A673 (cell line): ENCODE results near the gene ARMC8. TPM values are rescaled to one million over a fixed set of nuclear protein-coding genes. Genes with fewer than 3 reads are reported as not detected.

Source experiments
- BruUV-seq: library from RNA; stranded (reverse); fragments of 400-500 nt; replicated peaks from 2 replicates; lab custom pipeline; 2021; lab: Mats Ljungman, UMichigan
- CTCF ChIA-PET: fragments of 300-600 bp; sonication (Branson Sonifier 250); formaldehyde crosslinking; loops from one replicate; lab custom pipeline; 2022; ENCODE audit warnings: antibody characterized with exemption; lab: Charles Lee
- POLR2A ChIA-PET: fragments of 300-600 bp; sonication (Branson Sonifier 250); formaldehyde crosslinking; loops from one replicate; lab custom pipeline; 2022; ENCODE audit warnings: antibody characterized with exemption; ENCODE audit not compliant: low non-redundant PET; lab: Charles Lee
- DNase-seq: peaks from one replicate; pipeline ENCODE4 v3.0.0-alpha.2; 2015; ENCODE audit warnings: low spot score
- H3K27ac ChIP-seq: fragments of 200-600 bp; sonication (generic); 2 replicates; pipeline ENCODE4 v1.5.1; 2016; ENCODE audit warnings: mixed run types, low read depth, mild to moderate bottlenecking, mixed read lengths, antibody characterized with exemption, low read length; ENCODE audit not compliant: poor library complexity, severe bottlenecking
- H3K27me3 ChIP-seq: fragments of 200-600 bp; sonication (generic); replicated peaks from 2 replicates; pipeline ENCODE4 v1.6.1; 2017; ENCODE audit warnings: mixed run types, low read depth, mild to moderate bottlenecking, mixed read lengths, antibody characterized with exemption, low read length; ENCODE audit not compliant: insufficient read depth, poor library complexity
- H3K36me3 ChIP-seq: fragments of 200-600 bp; sonication (generic); 2 replicates; pipeline ENCODE4 v1.6.1; 2016; ENCODE audit warnings: mixed run types, mild to moderate bottlenecking, mixed read lengths, antibody characterized with exemption, low read length; ENCODE audit not compliant: insufficient read depth, poor library complexity, severe bottlenecking
- H3K4me1 ChIP-seq: fragments of 200-600 bp; sonication (generic); 2 replicates; pipeline ENCODE4 v1.6.1; 2017; ENCODE audit warnings: mixed run types, mild to moderate bottlenecking, mixed read lengths, antibody characterized with exemption, low read length; ENCODE audit not compliant: insufficient read depth, poor library complexity, severe bottlenecking
- H3K4me3 ChIP-seq: fragments of 200-600 bp; sonication (generic); 2 replicates; pipeline ENCODE4 v1.5.1; 2016; ENCODE audit warnings: low read depth, mixed run types, mild to moderate bottlenecking, mixed read lengths, low read length; ENCODE audit not compliant: poor library complexity, severe bottlenecking
- H3K9me3 ChIP-seq: fragments of 200-600 bp; sonication (generic); 2 replicates; pipeline ENCODE4 v1.6.1; 2016; ENCODE audit warnings: mixed run types, low read depth, mild to moderate bottlenecking, mixed read lengths, antibody characterized with exemption, low read length; ENCODE audit not compliant: poor library complexity, severe bottlenecking
- EZH2 ChIP-seq: fragments of 200-600 bp; sonication (generic); IDR thresholded peaks from 2 replicates; pipeline ENCODE4 v1.6.1; 2017; ENCODE audit warnings: borderline replicate concordance, low read depth, mild to moderate bottlenecking, mixed read lengths, antibody characterized with exemption, low read length; ENCODE audit not compliant: poor library complexity, severe bottlenecking
- intact Hi-C: fragments of 100-400 bp; cut with micrococcal nuclease; formaldehyde crosslinking; loops from one replicate; pipeline ENCODE4 v1.10.0; 2022; ENCODE audit not compliant: unreplicated experiment
- total RNA-seq: library from RNA; stranded (reverse); gene quantifications from 2 replicates; pipeline ENCODE4 v1.2.3, GENCODE V29; 2021
- TF ChIP-seq, protein P1 (sequence below): fragments of 300-800, 200-600 bp; sonication (generic); conservative IDR thresholded peaks from 2 replicates; pipeline ENCODE4 v1.5.1; 2017; ENCODE audit warnings: low read depth, mild to moderate bottlenecking, antibody characterized with exemption, low read length, moderate library complexity, mixed read lengths

Gene ARMC8
- total RNA-seq, 1 experiment from 2014 or later = 55.8 TPM

DNA sequence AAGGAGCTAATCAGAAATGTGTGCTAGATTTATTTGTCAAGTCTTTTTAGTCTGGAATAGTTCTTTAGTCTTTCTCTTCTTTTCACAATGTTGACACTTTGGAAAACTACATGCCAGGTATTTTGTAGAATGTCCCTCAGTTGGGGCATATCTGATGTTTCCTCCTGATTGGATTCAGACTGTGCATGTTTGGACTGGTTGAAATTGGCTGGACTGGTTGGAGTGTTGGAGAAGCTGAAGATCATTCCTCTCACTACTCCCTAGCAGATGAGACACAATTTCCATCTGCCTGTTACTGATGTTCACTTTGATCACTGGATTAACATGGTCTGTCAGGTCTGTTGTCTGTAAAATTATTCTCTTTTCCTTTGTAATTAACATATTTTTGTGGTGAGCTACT is 138.9 kb downstream of the ARMC8 start:
- ChIA-PET POLR2A (no interaction called here), CTCF (no interaction called here)
- Histone ChIP-seq H3K36me3 (no peaks in the 10 kb centered on the region), H3K9me3 (no peaks in the 10 kb centered on the region), H3K27ac (no peak overlapping the region), H3K27me3 (no peaks in the 10 kb centered on the region), H3K4me3 (no peak overlapping the region), H3K4me1 (peaks cover 6% of the 10 kb centered on the region)
- intact Hi-C loops = no loop called here
- BruUV-seq = no TSS peak
- TF ChIP-seq, protein P1, sequence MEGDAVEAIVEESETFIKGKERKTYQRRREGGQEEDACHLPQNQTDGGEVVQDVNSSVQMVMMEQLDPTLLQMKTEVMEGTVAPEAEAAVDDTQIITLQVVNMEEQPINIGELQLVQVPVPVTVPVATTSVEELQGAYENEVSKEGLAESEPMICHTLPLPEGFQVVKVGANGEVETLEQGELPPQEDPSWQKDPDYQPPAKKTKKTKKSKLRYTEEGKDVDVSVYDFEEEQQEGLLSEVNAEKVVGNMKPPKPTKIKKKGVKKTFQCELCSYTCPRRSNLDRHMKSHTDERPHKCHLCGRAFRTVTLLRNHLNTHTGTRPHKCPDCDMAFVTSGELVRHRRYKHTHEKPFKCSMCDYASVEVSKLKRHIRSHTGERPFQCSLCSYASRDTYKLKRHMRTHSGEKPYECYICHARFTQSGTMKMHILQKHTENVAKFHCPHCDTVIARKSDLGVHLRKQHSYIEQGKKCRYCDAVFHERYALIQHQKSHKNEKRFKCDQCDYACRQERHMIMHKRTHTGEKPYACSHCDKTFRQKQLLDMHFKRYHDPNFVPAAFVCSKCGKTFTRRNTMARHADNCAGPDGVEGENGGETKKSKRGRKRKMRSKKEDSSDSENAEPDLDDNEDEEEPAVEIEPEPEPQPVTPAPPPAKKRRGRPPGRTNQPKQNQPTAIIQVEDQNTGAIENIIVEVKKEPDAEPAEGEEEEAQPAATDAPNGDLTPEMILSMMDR = no peak
- no peak for TF ChIP-seq EZH2
- DNase-seq = no peak

DNA sequence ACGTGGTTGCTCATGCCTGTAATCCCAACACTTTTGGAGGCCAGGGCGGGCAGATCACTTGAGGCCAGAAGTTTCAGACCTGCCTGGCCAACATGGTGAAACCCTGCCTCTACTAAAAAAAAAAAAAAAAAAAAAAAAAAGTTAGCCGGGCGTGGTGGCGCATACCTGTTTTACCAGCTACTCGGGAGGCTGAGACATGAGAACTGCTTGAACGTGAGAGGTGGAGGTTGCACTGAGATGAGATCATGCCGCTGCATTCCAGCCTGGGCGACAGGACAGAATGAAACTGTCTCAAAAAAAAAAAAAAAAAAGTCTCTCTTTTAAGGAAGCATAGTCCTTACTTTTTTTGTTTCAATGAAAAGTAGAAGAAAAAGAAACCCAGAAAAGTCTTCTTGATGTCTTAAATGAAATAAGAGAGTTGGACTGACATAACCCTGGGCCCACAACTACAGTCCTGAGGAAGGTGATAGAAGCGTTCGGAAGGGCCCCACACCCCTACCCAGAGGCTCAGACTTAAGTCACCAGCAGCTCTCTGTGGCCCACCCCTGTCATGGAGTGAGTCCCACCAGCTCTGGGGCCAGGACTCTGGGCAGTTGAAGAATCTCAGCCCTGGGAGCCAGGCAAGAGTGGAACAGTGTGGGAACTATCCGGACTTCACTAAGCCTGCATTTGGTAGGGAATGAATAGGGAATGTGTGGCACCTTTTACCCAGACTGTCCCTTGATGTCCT is 139.9 kb downstream of the ARMC8 start:
- no TSS peak for BruUV-seq
- Histone ChIP-seq H3K27me3 (no peaks in the 10 kb centered on the region), H3K4me1 (peaks cover 6% of the 10 kb centered on the region), H3K4me3 (no peak overlapping the region), H3K9me3 (no peaks in the 10 kb centered on the region), H3K36me3 (no peaks in the 10 kb centered on the region), H3K27ac (no peak overlapping the region)
- POLR2A ChIA-PET = no interaction called here
- no peak for DNase-seq
- CTCF ChIA-PET = no interaction called here
- intact Hi-C loops = no loop called here
- TF ChIP-seq, protein P1 = no peak
- TF ChIP-seq EZH2 = no peak

DNA sequence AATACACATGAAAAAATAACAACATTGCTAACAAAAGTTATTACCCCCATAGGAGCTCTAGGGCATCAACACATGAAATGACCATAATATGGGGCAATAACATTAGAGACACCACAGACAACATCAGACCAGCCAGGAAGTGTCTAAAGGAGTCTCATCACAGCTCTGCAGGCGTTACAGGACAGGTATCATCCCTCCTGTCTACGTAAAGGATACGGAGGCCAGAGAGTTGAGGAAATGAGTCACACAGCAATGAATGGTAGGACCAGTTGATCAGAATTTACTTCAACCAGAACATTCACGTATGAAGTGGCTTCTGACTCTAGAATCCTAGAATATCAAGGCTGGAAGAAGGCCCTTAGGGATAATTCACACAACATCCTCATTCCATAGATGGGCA is 140.7 kb downstream of the ARMC8 start:
- TF ChIP-seq, protein P1 = no peak
- no peak for TF ChIP-seq EZH2
- no peaks in the 10 kb centered on the region for H3K9me3 ChIP-seq
- H3K4me3 ChIP-seq = no peak overlapping the region
- peaks cover 6% of the 10 kb centered on the region for H3K4me1 ChIP-seq
- intact Hi-C loops = no loop called here
- H3K27me3 ChIP-seq = no peaks in the 10 kb centered on the region
- H3K27ac ChIP-seq = no peak overlapping the region
- no peak for DNase-seq
- H3K36me3 ChIP-seq = no peaks in the 10 kb centered on the region
- CTCF ChIA-PET = no interaction called here
- POLR2A ChIA-PET = no interaction called here
- no TSS peak for BruUV-seq
